NOMO-1 (cell line): ENCODE data around the gene KLHL35.
A peak's percentile ranks its signal among the peaks of the same experiment; 100 is the strongest.

Experiments used
- DNase-seq, 2 experiments: peaks; one replicate each; lab custom pipeline; 2025; ENCODE audit not compliant: unreplicated experiment in 2 of 2; lab: John Stamatoyannopoulos, UW

KLHL35 gene

GRCh38 chr11:75442161-75442885 is 9.3 kb upstream of the KLHL35 start:
- DNase-seq = no peak

DNA sequence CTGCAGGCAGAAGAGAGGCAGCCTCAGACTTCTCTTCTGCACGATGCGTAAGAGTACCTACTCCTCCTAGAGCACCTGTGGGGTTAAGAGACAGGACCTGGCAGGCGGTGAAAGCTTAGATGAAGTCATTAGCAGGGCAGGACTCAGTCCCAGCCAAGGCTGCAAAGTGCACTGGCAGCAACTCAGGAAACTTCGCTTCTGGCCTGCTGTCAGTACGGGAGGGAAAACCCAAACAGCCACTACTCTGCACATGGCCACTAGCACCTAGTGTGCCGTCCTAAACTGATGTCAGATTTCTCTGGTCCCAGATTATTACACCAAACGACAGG is 8.8 kb upstream of the KLHL35 start:
- DNase-seq = no peak

- DNase-seq = no peak
Measured at GRCh38 chr11:75440960-75441803, 8.2 kb upstream of the KLHL35 start.

- no peak for DNase-seq
Measured at GRCh38 chr11:75439495-75440120, 6.6 kb upstream of the KLHL35 start.

- DNase-seq = no peak
Measured at GRCh38 chr11:75439026-75439425, 6.0 kb upstream of the KLHL35 start.

DNA sequence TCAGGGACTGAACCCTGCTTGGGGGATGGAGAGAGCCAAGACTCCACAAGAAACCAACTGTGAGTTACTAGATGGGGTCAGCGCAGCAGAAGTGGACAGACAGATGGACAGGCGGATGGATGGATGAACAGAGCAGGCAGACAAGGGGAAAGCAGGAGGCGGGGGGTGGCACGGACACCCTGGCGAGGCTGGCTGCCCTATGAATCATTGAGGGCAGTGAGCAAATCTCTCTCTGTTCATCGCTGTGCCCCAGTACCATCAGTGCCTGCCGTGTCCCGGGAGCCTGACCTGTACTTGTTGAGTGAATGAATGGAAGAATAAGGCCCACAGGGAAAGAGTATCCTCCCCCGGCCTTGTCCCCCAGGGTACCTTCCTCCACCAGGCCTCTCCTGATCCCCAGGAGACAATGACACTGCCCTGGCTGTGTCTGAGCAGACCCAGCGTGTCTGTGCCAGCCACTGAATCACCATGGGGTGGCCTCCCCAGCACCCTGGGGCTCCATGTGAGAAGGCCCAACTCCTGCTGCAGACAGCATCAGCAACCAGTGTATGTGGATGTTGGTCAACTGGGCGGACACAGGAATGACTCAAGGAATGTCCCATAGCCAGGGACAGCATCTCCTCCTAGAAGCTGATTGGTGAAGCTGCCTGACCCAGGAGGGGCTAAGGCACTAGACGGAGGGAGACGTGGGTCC is 5.1 kb upstream of the KLHL35 start:
- no peak for DNase-seq

- DNase-seq = no peak
Measured at GRCh38 chr11:75436806-75437205, 3.8 kb upstream of the KLHL35 start.

GRCh38 chr11:75435571-75435925 is 2.5 kb upstream of the KLHL35 start:
- DNase-seq = no peak

DNA sequence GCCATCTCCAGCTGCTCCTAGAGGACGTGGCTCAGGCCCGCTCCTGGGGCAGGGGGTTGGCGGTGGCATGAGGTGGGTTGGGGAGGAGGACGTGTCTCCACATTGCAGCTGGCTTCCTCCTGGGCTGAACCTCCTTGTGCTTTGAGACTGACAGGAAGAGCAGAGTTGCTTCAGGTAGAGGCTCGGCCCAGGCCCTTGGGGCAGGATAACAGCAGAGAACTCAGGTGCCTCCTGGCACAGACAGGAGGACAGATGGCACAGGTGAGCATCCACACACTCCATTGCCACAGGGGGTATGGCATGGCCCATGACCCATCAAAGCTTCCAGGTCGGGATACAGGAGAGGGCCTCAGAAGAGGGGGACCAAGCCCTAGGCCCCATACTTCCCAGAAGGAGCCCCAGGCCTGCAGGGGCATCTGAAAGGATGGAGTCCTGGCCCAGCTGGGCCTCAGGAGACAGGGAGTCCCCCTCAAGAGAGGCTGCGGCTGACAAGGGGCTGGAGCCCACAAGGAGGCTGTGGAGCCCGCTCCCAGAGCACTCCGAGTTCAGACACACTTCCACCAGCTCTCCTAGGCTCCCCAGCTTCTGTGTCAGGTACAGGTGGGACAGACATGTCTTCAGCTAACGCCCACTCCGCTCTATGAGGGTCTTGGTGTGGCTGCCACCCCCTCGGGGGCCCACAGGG is 2.0 kb upstream of the KLHL35 start:
- no peak for DNase-seq

DNA sequence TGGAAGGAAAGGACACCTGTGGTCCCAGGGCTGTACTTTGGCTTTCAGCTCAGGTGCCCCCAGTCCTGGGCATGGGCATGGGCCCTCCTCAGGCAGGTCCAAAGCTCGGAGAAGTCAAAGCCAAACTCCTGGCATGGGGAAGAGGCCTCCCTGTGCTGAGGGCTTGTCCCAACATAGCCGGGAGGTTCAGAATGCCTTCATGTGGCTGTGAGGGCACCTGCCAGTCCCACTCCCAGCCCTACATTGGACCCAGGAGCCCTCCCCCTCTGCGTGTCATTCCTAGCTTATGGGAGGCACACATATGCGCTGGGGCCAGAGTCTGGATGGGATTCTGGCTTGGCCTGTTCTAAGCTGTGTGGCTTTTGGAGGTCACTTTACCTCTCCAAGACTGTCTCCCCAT is 1.0 kb upstream of the KLHL35 start:
- no peak for DNase-seq

- no peak for DNase-seq
Measured at GRCh38 chr11:75433443-75433842, 440 bp upstream of the KLHL35 start.

- no peak for DNase-seq
Measured at GRCh38 chr11:75431533-75432525, 1.2 kb downstream of the KLHL35 start.

DNA sequence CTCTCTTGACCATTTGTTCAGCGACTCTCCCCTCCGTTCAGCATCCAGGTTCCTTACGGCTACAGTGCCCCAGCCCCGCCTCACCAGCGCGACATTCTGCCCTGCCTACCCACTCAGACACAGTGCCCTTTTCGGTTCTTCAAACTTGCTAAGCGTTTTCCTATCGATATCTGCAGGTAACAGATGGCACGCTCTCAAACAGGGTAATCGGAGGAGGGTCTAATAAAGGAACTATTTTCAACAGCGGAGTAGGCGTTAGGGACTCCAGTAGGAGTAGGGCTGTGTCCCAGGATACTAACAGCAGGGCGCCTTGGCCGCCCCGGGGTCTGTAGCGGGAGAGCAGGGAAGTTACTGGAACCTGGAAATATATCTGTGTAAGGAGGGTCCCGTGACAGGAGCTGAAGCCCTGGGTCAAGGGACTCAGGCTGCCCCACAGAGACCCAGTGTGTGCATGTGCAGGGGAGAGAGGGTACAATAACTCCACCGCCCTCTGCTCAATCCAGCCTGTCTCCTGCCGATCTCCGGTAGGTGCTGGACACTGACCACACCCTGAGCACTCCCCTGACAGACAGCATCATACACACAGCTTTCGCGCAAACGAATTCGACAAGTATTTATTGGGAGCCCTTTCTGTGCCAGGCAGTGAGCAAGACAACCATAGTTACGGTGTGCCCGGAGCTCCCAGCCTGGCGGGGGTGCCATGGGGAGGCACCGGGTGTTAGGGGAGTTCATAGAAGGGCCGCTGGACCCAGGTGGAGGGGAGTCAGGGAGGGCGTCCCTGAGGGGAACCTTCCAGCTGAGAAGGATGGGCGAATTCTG is 2.1 kb downstream of the KLHL35 start:
- peak in 1 of 2 experiments; percentile 36 for DNase-seq

- peak; percentile 77 for DNase-seq
Measured at GRCh38 chr11:75429902-75430713, 2.9 kb downstream of the KLHL35 start.

DNA sequence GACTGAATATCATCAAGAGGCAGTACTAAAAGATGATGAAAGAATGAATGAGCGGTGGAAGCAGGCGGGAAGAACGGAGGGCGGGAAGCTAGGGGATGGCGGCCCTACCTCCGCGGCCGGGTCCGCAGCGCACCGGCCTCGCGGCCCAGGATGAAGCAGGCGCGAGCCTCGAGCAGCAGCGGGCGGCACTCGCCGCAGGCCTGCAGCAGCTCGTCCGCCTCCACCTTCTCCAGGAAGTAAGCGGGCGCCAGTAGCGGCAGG is 3.4 kb downstream of the KLHL35 start:
- DNase-seq = no peak

DNA sequence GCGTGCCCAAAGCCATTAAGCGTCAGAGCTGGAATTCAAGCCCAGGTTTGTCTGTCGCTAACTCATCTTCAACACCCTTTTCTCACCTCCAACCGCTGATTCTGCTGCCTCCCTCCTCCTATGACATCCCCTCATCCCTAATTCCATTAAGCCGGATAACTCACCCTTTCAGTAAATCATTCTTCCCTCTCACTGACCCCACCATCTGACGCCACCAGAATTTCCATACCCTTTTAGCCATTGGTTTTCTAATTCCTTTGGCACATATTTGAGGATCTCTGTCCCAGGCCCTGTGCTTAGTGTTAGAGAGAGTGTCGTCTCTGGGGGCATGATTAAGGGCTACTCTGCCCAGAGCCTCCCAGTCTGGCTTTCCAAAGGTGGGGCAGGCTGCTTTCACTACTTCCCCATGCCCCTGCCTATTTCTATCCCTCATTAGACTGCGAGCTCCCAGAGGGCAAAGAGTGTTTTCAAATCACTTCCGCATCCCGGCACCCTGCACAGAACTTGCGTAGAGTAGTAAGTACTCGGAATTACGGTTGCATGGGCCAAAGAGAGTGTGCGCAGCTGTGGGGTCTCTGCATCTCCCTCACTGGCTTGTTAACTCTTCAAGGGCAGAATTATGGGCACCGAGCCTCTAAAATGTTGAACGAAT is 3.9 kb downstream of the KLHL35 start:
- DNase-seq = no peak

DNA sequence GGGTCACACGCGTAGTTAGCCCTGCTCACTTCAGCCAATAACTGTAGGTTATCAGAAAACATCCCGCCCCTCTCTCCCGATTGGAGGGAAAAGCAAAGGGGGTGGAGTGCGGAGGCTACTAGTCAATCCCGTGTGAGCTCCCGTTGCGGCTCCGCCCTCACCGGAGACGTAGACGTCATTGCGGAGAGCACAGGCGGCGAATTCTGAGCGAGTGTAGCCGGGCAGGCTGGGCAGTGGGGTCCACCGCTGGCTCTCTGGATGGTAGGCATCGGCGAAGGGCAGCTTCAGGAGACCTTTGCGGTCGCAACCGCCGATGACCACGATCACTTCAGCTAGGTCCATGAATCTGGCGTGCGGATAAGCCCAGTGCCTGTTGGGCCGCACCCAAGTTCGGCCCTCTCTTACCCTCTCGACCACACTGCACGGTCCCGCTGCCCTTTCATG is 4.7 kb downstream of the KLHL35 start:
- DNase-seq = peak; percentile 49 to 64

GRCh38 chr11:75427181-75427580 is 5.8 kb downstream of the KLHL35 start:
- no peak for DNase-seq
